CMK (cell line): Measurements from ENCODE around the gene FAM107B.

Experiments
- DNase-seq: peaks from one replicate; pipeline ENCODE4 v3.0.0-alpha.2; 2010; ENCODE audit warnings: low read depth

Gene FAM107B

DNA sequence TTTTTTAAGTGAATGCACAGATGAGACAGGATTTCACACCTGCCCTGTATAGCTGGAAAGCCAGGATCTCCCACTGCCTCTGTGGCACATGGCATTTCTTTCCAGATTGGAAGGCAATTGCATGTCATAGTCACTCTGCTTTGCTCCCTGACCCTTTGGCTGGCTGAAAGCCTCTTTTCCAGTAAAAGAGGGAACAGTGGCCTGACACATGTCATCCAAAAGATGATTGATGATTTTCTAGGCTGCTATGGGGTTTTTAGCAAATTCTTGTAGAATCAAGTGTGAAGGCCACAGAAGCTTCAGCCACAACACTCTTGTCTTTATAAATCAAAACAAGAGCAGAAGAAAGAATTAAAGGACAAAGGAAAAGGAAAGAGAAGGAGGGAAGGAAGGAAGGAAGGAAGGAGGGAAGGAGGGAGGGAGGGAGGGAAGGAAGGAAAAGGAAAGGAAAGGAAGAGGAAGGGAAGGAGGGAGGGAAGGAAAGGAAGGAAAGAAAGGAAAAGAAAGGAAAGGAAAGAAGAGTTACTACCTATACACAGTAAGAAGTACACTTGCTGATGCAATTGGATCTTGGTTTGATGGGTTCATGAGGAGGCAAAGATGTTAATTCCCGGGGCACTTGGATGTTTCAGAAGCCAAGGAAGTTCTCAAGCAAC is 285.0 kb downstream of the FAM107B start:
- no peak for DNase-seq

- no peak for DNase-seq
These were observed 287.2 kb downstream of the FAM107B start for GRCh38 chr10:14487488-14487883.

DNA sequence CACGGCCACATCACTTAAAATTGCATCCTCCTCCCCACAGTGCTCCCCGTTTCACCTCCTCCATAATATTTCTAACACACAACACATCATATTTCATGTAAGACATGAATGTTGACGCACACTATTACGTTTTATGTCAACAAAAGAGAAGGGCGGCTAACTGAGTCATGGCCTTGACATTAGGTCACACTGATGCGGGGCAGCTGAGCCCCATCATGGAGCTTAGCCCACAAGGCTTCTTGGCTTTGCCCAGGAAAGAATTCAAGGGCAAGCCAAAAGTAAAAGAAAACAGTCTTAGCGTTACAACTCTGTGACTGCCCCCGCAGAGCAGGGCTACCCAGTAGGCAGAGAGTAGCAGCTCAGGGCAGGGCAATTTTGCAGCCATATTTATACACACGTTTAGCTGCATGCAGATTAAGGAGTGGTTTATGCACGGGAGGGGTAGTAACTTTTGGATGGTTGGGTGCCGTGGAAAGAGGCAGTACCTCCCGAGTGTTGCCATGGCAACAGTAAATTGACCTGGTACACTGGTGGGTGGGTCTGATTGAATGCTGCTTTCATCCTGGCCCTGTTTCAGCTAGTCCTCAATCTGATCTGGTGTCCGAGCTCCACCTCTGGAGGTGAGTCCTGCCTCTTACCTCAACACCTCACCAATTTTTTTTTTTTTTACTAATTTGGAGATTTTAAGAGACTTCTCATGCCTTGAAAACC is 287.8 kb downstream of the FAM107B start:
- DNase-seq = no peak

- no peak for DNase-seq
These were observed 288.7 kb downstream of the FAM107B start for GRCh38 chr10:14485986-14486385.

- no peak for DNase-seq
These were observed 291.3 kb downstream of the FAM107B start for GRCh38 chr10:14483417-14483816.

GRCh38 chr10:14481752-14482151 is 292.9 kb downstream of the FAM107B start:
- no peak for DNase-seq

DNA sequence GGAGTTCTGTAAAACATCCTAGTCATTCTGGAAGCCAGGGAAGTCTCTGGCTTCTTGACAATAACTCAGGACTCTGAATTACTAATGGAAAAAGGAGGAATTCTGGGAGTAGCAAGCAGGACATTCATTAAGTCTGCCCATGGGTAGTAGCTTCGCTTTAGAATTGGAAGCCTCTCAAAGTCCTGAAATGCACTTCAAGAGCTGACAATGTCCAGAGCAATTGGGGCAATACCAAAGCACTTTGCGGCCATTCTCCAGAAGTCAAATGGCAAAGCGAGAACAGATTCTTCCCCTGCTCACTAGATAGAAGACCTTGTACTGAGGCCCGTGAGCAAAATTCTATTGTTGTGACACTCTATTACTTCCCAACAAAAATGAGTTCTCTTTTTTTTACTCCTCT is 293.7 kb downstream of the FAM107B start:
- DNase-seq = no peak

GRCh38 chr10:14478604-14479003 is 296.1 kb downstream of the FAM107B start:
- DNase-seq = no peak

DNA sequence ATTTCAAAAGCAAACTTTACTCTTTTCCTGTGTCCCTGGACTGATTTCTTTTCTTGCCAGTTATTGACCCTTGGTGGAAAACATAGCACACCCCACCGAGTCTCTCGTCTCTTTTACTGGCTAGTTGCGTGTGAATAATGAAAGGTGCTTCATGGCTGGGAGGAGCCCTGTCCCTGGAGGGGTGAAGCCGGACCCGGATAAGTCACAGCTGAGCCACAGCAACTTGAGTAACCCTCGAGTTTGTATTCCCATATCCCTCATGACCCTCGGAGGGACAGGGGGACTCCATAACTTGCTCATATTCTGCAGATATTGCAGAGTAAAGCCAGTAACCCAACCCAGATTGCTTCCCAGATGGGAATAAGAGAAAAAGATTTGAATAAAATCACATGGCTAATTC is 296.5 kb downstream of the FAM107B start:
- DNase-seq = no peak

GRCh38 chr10:14477408-14477710 is 297.3 kb downstream of the FAM107B start:
- no peak for DNase-seq

DNA sequence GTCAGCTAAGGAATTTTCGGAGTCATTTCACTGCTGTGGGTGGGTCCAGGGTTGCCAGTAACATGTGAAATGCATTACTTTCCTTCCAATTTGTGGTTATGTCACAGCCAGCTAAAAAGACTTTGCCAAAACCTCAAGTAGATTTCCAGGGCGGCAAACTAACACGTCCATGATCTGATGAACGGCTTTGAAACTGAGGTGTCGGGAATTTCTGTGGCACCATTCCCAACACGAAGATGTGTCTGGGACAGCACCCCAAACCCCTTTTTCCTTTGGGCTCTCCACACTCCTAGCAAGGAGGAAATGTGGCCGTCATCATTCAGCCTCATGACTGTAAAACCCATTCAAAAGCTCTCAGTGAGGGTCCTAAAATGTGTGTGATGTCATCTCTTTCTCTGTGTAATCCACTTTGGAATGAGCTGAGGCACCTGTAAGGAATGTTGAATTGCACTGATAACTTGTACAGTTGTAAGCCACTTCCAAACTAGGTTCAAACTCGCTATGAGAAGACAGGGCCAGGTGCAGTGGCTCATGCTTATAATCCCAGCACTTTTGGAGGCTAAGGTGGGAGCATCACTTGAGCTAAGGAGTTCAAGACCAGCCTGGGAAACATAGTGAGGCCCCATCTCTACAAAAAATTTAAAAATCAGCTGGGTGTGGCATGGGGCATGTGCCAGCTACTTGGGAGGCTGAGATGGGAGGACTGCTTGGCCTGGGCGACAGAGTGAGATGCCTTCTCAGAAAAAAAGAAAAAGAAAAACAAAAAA is 297.9 kb downstream of the FAM107B start:
- no peak for DNase-seq

- no peak for DNase-seq
These were observed 298.7 kb downstream of the FAM107B start for GRCh38 chr10:14476006-14476405.

GRCh38 chr10:14474656-14475055 is 300.0 kb downstream of the FAM107B start:
- no peak for DNase-seq

DNA sequence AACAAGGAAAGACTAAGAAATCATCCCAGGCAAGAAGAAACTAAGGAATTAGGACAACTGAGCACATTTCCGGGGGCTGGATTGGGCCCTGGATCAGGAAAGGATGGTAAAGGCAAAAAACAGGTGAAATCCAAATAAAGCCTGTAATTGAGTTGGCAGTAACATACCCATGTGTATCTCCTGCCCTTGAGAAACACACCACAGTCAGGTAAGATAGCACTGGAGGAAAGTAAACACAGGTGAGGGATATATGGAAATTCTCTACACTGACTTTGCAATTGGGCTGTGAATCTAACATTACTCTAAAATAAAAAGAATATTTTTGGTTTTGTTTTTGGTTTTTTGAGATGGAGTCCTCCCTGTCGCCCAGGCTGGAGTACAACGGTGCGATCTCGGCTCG is 303.8 kb downstream of the FAM107B start:
- DNase-seq = no peak

DNA sequence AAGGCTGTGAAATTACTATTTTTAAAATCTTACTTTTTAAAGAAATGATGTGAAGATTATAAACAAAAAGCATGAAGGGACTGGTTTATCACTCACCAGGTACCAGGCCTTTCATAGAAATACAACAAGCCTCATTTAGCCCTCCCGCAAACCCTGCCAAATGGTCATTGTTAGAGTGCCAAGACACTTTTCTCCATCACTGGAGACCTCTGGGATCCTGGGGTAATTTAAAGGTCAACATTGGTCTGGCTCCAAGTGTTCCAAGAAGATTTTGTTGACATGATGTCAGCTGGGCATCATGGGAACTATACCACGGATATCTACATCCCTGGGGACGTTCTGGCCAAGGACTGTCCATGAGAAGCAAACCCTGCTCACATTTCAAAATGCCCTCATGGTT is 306.0 kb downstream of the FAM107B start:
- DNase-seq = no peak
